K562 treated with DMSO at 1 percent for 48 hours (cell line): ENCODE data around the gene PGLYRP3. TPM values are rescaled to one million over a fixed set of nuclear protein-coding genes. Genes with fewer than 3 reads are reported as not detected.

Source experiments
- total RNA-seq: library from RNA; unstranded; fragments of 300-600 nt; gene quantifications from 2 replicates; pipeline ENCODE4 v1.2.3, GENCODE V29; 2022; ENCODE audit warnings: low replicate concordance; ENCODE audit errors: extremely low read depth

PGLYRP3 gene
- total RNA-seq = not detected in 2 replicates

GRCh38 chr1:153312570-153313186 is at the start of gene PGLYRP3:
TSS of gene PGLYRP3 (minus strand) at chr1:153312952. CDS start at chr1:153310665, 2,287 bp downstream.

GRCh38 chr1:153357853-153358690 is 45.3 kb upstream of the PGLYRP3 start, which contains the start of gene S100A9:
TSS of gene S100A9 (plus strand) at chr1:153357854. CDS start at chr1:153358284, 430 bp downstream.

GRCh38 chr1:153348511-153349362 is 36.0 kb upstream of the PGLYRP3 start, which contains the start of gene PGLYRP4:
TSS of gene PGLYRP4 (minus strand) at chr1:153348841. CDS start at chr1:153347932, 909 bp downstream.

GRCh38 chr1:153259387-153259786 is 53.4 kb downstream of the PGLYRP3 start, which contains the start of gene LORICRIN:
TSS of gene LORICRIN (plus strand) at chr1:153259687. CDS start at chr1:153260950, 1,263 bp downstream.

Other genes with a start within 250 kb of the PGLYRP3 start
- gene SPRR2B, start 241.3 kb downstream of the PGLYRP3 start, total RNA-seq = not detected in 2 replicates
- not detected in 2 replicates for gene SPRR2E, start 218.4 kb downstream of the PGLYRP3 start, total RNA-seq
- not detected in 2 replicates for gene SPRR2F, start 199.4 kb downstream of the PGLYRP3 start, total RNA-seq
- not detected in 2 replicates for gene SPRR2G, start 162.1 kb downstream of the PGLYRP3 start, total RNA-seq
- gene LELP1, start 109.5 kb downstream of the PGLYRP3 start, total RNA-seq = not detected in 2 replicates
- gene PRR9, start 95.4 kb downstream of the PGLYRP3 start, total RNA-seq = not detected in 2 replicates
- not detected in 2 replicates for gene LORICRIN, start 53.3 kb downstream of the PGLYRP3 start, total RNA-seq
- gene PGLYRP4, start 35.9 kb upstream of the PGLYRP3 start, total RNA-seq = not detected in 2 replicates
- not detected in 2 replicates for gene S100A9, start 44.9 kb upstream of the PGLYRP3 start, total RNA-seq
- not detected in 2 replicates for gene S100A12, start 62.7 kb upstream of the PGLYRP3 start, total RNA-seq
- not detected in 2 replicates for gene S100A8, start 78.1 kb upstream of the PGLYRP3 start, total RNA-seq
- gene S100A7A, start 103.6 kb upstream of the PGLYRP3 start, total RNA-seq = not detected in 2 replicates
- gene S100A7, start 147.7 kb upstream of the PGLYRP3 start, total RNA-seq = not detected in 2 replicates
- gene S100A6, start 223.0 kb upstream of the PGLYRP3 start, total RNA-seq = not detected in 2 replicates
- not detected in 2 replicates for gene S100A5, start 228.0 kb upstream of the PGLYRP3 start, total RNA-seq
- not detected in 2 replicates for gene S100A4, start 232.9 kb upstream of the PGLYRP3 start, total RNA-seq
- not detected in 2 replicates for gene S100A3, start 236.3 kb upstream of the PGLYRP3 start, total RNA-seq